NCI-H1105 (cell line): ENCODE measurements around the gene CCL4.
A peak's percentile ranks its signal among the peaks of the same experiment; 100 is the strongest.

Experiments used
- DNase-seq: peaks from one replicate; lab custom pipeline; 2025; lab: John Stamatoyannopoulos, UW

Gene CCL4

GRCh38 chr17:36144014-36144413 lies 40.4 kb downstream of the CCL4 start:
- DNase-seq, result no peak

GRCh38 chr17:36144981-36145729 lies 41.5 kb downstream of the CCL4 start:
- DNase-seq, result no peak

- DNase-seq, result no peak
Measured at GRCh38 chr17:36147601-36148000, 44.0 kb downstream of the CCL4 start.

- DNase-seq, result peak; percentile 28
Measured at GRCh38 chr17:36148559-36149295, 45.1 kb downstream of the CCL4 start.

GRCh38 chr17:36149296-36149820 lies 45.7 kb downstream of the CCL4 start:
- DNase-seq, result no peak

GRCh38 chr17:36151891-36152638 lies 48.4 kb downstream of the CCL4 start:
- no peak for DNase-seq

GRCh38 chr17:36152639-36153120 lies 49.1 kb downstream of the CCL4 start:
- DNase-seq, result no peak

- no peak for DNase-seq
Measured at GRCh38 chr17:36153895-36154610, 50.4 kb downstream of the CCL4 start.
